K562 (cell line): ENCODE results near the gene NDRG3. TPM values are rescaled to one million over a fixed set of nuclear protein-coding genes. Genes with fewer than 3 reads are reported as not detected.

Source experiments
- ATF7 ChIP-seq: fragments of 450-650 bp; IDR thresholded peaks from 2 replicates; pipeline ENCODE4 v1.7.1; 2014; ENCODE audit warnings: mild to moderate bottlenecking, moderate library complexity
- CHAMP1 ChIP-seq: fragments of 450-650 bp; IDR thresholded peaks from 2 replicates; pipeline ENCODE4 v1.6.1; 2016; ENCODE audit warnings: mild to moderate bottlenecking
- E2F1 ChIP-seq: sonication (generic); formaldehyde crosslinking; IDR thresholded peaks from 2 replicates; pipeline ENCODE4 v1.8.1; 2023; ENCODE audit warnings: mild to moderate bottlenecking, missing genetic modification reagents, moderate library complexity
- GABPB1 ChIP-seq: sonication (generic); formaldehyde crosslinking; IDR thresholded peaks from 2 replicates; pipeline ENCODE4 v1.8.0; 2022; ENCODE audit warnings: mild to moderate bottlenecking, missing genetic modification reagents
- HCFC1 ChIP-seq: IDR thresholded peaks from 2 replicates; pipeline ENCODE4 v1.6.1; 2012; ENCODE audit warnings: low read depth, low read length, improper control_type of control experiment
- KLF6 ChIP-seq: fragments of 250-450 bp; sonication (Bioruptor Pico); IDR thresholded peaks from 2 replicates; pipeline ENCODE4 v1.4.0; 2020; ENCODE audit warnings: mild to moderate bottlenecking, moderate library complexity, borderline replicate concordance
- MBD2 ChIP-seq: sonication (generic); IDR thresholded peaks from 2 replicates; pipeline ENCODE4 v1.6.1; 2016; ENCODE audit warnings: low read depth, borderline replicate concordance
- MGA ChIP-seq: fragments of 450-650 bp; IDR thresholded peaks from 2 replicates; pipeline ENCODE4 v1.6.1; 2016; ENCODE audit warnings: mild to moderate bottlenecking, moderate library complexity
- RFX5 ChIP-seq: IDR thresholded peaks from 2 replicates; pipeline ENCODE4 v1.6.1; 2011; ENCODE audit warnings: low read depth, mild to moderate bottlenecking, improper control_type of control experiment, low read length
- SLC30A9 ChIP-seq: fragments of 250-450 bp; sonication (Bioruptor Pico); IDR thresholded peaks from 2 replicates; pipeline ENCODE4 v1.8.0; 2022; ENCODE audit warnings: mild to moderate bottlenecking, moderate library complexity
- TAF7 ChIP-seq: fragments of 450-650 bp; IDR thresholded peaks from 2 replicates; pipeline ENCODE4 v1.6.1; 2016; ENCODE audit warnings: missing genetic modification characterization, missing compliant biosample characterization
- ZBTB17 ChIP-seq: fragments of 450-650 bp; formaldehyde crosslinking; IDR thresholded peaks from 2 replicates; pipeline ENCODE4 v1.4.0; 2020; ENCODE audit warnings: mild to moderate bottlenecking
- ZFX ChIP-seq: sonication (generic); formaldehyde crosslinking; IDR thresholded peaks from 2 replicates; pipeline ENCODE4 v1.8.0; 2022; ENCODE audit warnings: mild to moderate bottlenecking, missing genetic modification reagents, moderate library complexity
- polyA plus RNA-seq, 8 experiments: library from polyadenylated mRNA; depleted of rRNA in 4 of 8; stranded (reverse) in 5 of 8; unstranded in 3 of 8; fragments of >200 nt; fragmentation: Nextera tagmentation in 2 of 8; fragmentation: Illumina TruSeq in 1 of 8; extraction: Ambion mirVana in 2 of 8; extraction: Trizol in 1 of 8; gene quantifications; 2 replicates each; pipeline versions ENCODE4 v1.2.1 to v1.2.3, GENCODE V29; 2011 to 2014; ENCODE audit warnings: inconsistent platforms in 1 of 8, missing spikeins in 1 of 8
- total RNA-seq, 7 experiments: library from RNA; depleted of rRNA in 6 of 7; stranded (reverse); fragments of >200 nt in 6 of 7; fragmentation: Illumina TruSeq in 2 of 7; extraction: Trizol in 2 of 7; gene quantifications; 2 replicates each; pipeline versions ENCODE4 v1.2.1 to v1.2.3, GENCODE V29; 2011 to 2021; ENCODE audit warnings: low replicate concordance in 1 of 7

The NDRG3 gene
- total and polyA plus RNA-seq, 9 of the 15 experiments (the other 6 are each of a cell fraction or from before 2014, with no cell fraction given): 14.6 to 39.4 (median 24.4) TPM

GRCh38 chr20:36773597-36774390 is 27.9 kb upstream of the NDRG3 start, which contains the start of gene DSN1 (continued):
- TF ChIP-seq GABPB1: peak; percentile 69; the same call in 1 of the 2 replicates
- TF ChIP-seq ZFX (CRISPR knock-in tag): peak; percentile 81
- TF ChIP-seq CHAMP1: no peak
- peak; percentile 69 for TF ChIP-seq ZBTB17 (CRISPR knock-in tag)
- TF ChIP-seq HCFC1: no peak
- TF ChIP-seq RFX5: no peak
- peak; percentile 82; the same call in 1 of the 2 replicates for TF ChIP-seq ATF7
- TF ChIP-seq TAF7 (tag): peak; percentile 65
- TF ChIP-seq MGA: peak; percentile 53; the same call in 1 of the 2 replicates
- peak; percentile 38; the same call in 1 of the 2 replicates for TF ChIP-seq MBD2
- TF ChIP-seq SLC30A9 (CRISPR knock-in tag): no peak
- peak; percentile 98 for TF ChIP-seq E2F1
- no peak for TF ChIP-seq KLF6 (CRISPR knock-in tag)
